Daoy (cell line): ENCODE measurements around the gene FBXW11. TPM values are rescaled to one million over a fixed set of nuclear protein-coding genes. Genes with fewer than 3 reads are reported as not detected.
"Not testable (repeated sequence)": the region's sequence is repeated elsewhere in the genome, so short reads cannot be mapped to it uniquely, and the experiment has no call there.

ENCODE experiments used
- DNase-seq: peaks from one replicate; pipeline ENCODE4 v3.0.0-alpha.2; 2015; ENCODE audit warnings: low read depth
- total RNA-seq: library from RNA; depleted of rRNA; stranded (reverse); fragments of >200 nt; shearing (Covaris generic); gene quantifications from 2 replicates; pipeline ENCODE4 v1.2.3, GENCODE V29; 2014

FBXW11 gene
- total RNA-seq, 1 experiment from 2014 or later: 75.2 TPM

DNA sequence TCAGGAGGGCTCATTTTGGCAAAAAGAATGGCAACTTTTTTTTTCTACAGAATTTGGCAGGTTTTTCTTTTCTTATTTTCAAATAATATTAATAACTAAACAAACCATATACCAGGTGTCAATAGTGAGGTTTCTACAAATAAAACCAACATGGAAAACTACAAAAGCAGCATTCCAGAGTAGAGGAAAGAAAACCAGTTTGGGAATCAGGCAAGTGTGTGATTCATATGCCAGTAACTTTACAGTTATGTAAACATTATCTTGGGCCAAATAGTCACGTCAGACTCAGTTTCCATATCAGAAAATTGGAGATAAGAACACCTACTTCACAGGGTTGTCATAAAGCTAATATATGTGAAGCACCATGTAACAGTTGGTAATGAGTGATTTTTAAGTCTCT is 51.7 kb downstream of the FBXW11 start:
- peak; percentile 17 for DNase-seq

DNA sequence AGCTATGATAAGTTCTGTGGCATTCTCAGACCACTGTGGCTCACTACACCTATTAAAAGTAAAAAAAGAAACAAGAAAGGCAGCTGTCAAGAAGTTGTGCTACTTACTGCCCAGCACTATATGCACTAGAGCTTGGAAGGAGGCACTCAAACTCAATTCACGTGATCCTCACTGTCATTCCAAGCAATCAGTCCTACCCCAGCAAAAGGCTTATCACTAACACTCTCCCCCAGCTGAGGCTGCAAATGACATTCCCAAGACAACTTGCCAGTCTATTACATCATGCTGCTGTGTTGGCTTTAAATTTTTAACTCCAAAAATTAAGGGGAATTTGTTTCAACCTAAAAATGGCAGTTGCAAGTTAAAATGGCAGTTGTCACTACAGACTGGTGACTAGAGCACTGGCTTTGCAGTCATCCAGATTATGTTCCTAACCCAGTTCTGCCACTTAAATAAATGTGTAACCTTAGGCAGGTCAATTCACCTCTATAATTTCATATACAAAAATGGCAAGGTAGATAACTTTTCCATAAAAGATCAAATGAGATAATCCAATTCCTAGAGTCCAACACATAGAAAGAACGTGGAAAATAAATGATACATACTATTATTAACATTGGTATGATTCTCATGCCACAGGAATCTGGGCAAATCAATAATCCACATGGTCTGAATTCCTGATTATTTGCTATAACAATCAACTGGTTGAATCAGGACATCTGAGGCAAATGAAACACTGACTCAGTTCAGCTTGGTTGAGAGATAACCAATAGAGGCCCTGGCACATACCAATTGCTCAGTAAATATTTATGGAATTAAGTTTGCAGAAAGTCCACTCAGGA is 52.4 kb downstream of the FBXW11 start:
- peak; percentile 27 for DNase-seq

DNA sequence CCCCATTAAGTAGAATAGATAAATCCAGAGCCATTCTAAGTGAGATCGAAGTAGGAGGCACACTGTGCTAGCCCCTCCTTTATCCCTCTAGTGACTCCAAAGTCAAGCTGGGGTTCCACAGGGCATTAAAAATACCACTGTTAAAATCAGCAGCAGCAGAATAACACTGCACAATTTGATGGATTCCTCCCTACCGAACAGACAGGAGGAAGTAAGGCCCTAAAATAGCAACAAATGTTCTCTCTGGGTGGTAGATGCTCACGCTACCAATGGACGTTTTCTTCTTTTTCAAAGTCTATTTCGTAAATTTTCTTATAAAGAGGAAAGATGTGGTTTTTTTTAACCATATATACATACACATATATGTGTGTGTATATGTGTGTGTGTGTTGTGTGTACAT is 54.4 kb downstream of the FBXW11 start:
- no peak for DNase-seq

GRCh38 chr5:171951218-171951617 is 55.2 kb downstream of the FBXW11 start:
- DNase-seq: no peak

GRCh38 chr5:171946000-171946781 is 60.2 kb downstream of the FBXW11 start:
- DNase-seq: no peak

DNA sequence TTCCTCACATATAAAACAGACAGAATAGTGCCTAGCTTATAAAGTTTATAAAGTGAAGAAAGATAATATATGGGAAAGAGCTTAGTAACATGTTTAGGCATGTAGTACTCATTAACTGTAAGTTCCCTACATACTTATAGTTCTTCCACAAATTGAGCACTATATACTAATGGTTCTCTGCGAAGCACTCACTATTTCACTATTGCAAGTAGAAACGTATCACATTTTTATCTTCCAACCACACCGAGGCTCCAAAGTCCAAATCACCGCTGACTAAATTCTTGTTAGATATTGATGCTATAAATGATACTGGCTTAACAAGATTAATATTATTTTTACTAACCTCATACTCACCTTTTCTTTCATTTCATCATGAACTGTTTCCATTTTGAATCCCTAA is 61.0 kb downstream of the FBXW11 start:
- DNase-seq: no peak

GRCh38 chr5:171945066-171945465 is 61.4 kb downstream of the FBXW11 start:
- no peak for DNase-seq

DNA sequence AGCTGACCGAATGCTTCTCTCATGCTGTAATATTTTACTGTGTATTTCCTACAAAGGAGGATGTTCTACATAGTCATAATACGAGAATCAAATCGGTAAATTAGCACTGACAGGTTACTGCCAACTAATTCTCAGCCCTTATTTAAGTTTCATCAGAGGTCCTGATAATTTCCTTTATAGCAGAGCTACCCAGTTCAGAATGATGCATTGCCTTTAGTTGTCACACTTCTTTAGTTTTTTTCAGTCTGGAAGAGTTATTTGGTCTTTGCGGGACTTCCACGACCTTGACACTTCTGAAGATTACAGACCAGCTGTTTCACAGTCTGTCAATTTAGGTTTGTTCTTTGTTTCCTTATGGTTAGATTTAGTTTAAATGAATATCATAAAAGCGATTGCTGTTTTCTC is 64.3 kb downstream of the FBXW11 start:
- not testable (repeated sequence) for DNase-seq

- not testable (repeated sequence) for DNase-seq
These were observed 64.8 kb downstream of the FBXW11 start for GRCh38 chr5:171941675-171942074.

- DNase-seq: not testable (repeated sequence)
These were observed 65.2 kb downstream of the FBXW11 start for GRCh38 chr5:171941275-171941674.

DNA sequence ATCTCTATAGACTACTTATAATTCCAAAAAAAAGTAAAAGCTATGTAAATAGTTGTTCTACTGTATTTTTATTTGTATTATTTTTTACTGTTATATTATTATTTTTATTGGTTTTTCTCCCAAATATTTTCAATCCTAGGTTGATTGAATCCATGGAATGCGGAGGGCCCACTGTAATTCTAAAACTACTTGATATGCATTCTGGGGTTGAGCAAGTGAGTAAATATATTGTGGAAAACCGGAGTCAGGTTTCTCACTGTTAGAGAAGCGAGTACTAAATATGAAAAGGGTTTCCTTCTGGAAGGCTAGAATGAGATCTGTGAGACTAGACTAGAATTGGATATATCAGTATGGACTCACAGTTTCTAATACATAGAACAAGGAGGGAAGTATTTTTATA is 66.5 kb downstream of the FBXW11 start:
- DNase-seq: no peak

DNA sequence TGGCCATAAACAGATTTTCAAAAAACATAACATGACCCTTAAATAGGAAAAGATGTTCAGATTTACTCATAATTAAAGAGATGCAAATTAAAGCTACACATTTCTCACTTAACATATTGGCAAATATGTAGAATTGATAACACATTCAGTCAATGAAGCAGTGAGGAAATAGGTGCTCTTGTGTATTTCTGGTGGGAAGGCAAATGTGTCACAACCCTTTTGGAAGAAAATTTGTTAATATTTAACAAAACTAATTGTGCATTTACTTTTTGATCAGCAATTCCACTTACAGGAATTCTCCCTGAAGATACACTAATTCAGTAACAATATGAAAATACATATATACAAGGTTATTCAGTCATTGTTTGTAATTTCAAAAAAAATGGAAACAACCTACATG is 68.1 kb downstream of the FBXW11 start:
- DNase-seq: no peak

DNA sequence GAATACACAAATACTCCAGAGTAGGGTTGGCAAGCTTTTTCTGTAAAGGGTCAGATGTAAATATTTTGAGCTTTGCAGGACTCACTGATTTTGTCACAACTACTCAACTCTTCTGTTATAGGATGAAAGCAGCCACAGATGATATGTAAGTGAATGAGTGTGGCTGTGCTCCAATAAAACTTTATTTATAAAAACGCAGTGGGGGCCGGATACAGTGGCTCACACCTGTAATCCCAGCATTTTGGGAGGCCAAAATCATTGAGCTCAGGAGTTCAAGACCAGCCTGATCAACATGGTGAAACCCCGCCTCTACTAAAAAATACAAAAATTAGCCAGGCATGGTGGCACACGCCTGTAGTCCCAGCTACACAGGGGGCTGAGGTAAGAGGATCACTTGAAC is 69.1 kb downstream of the FBXW11 start:
- DNase-seq: no peak

- DNase-seq: no peak
These were observed 71.9 kb downstream of the FBXW11 start for GRCh38 chr5:171934586-171934985.

DNA sequence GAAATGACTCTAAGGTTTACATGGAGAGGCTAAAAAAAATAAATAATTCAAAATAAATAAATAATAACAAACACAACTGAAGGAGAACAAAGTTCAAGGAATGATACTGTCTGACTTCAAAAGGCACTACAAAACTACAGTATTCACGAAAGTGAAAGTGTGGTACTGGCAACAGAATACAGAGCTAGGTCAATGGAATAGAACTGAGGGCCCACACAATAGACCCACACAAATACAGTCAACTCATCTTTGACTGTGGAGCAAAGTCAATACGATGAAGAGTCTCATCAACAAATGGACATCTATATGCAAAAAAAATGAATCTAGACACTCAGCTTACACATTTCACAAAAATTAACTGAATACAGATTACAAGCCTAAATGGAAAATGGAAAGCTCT is 75.3 kb downstream of the FBXW11 start:
- no peak for DNase-seq

DNA sequence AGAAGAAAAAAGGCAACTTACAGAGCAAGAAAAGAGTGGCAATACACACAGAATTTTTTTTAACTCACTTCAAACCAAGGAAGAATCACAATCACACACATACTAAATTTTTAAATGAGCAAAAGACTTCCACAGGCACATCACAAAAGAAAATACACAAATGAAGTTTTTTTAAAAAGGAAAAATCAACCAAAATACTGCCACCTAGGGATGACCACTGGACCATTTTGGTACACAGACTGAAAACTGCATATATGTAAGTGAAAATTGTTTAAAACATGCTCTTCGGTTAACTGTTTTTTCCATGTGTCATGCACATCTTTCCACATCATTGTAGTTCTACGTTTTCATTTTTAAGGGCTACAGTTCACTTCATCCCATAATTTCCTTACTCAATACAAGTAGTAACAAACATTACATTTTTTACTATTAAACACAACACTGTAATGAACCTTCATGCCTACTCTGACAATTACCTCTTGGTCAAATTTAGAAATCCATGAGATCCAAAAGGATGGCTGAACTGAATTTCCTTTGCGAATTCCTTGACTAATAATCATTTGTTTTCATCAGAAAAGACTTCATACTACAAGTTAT is 79.0 kb downstream of the FBXW11 start:
- DNase-seq: no peak

DNA sequence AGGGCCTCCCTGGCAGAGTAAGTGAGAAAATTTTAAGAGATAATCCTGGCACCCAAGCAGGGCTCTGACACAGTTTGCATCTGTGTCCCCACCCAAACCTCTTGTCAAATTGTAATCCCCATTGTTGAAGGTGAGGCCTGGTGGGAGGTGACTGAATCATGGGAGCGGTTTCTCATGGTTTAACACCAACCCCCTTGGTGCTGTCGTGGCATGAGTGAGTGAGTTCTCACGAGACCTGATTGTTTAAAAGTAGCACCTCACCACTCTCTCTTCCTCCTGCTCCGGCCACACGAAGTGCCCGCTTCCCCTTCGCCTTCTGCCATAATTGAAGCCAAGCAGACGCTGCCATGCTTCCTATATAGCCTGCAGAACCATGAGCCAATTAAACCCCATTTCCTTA is 80.1 kb downstream of the FBXW11 start:
- no peak for DNase-seq

DNA sequence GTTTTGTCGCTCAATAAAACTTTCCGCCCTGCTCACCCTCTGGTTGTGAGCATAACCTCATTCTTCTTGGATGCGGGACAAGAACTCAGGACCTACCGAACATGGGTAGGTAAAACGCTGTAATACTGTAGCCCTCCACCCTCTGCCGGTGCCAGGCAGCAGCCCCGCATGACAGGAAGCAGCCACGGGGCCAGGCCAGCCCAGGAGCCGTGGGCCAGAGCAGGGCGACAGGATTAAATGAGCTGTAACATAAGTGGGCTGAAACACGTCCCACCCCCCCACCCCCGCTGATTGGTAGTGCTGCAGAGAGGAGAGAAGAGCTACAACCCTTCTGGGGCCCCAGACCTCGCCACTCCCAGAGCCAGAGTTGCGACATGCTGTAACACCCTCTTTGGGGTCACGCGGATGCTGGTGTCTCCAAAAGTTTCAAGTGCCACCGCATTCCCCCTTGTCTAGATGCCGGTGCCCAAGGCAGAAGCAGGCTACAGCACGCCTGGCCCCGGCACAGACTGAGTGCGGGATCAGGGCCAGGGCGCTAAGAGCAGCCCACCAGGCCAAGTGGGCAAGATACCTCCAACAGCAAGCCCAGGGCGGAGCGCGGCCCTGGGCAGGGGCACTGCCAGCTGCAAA is 81.8 kb downstream of the FBXW11 start:
- DNase-seq: no peak

DNA sequence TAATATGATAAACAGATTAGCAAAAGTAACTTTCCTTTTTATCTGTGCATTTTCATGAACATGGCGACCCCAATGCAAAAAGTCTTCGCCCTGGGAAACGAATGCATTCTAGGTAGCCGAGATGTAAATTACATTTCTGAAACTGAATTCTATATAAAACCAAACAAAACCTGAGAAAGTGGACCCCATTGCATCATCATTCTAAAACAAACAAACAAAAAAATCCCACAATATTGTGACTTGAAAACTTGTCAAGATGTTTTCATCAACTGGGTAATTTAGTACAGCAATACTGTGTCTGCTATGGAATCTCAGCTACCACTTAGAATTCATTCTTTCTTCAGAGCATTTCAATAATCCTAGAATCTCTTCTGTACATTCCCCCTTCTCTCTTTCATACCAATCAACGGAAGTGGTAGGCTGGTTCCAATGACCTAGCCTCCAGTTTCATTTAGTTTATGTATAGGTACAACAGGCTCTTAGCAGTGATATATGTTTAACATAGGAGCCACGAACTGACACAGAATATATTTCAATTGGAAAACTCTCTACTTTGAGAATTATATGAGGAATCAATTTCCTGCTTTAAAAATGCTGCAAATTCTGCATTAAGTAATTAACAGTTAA is 85.6 kb downstream of the FBXW11 start:
- DNase-seq: no peak

DNA sequence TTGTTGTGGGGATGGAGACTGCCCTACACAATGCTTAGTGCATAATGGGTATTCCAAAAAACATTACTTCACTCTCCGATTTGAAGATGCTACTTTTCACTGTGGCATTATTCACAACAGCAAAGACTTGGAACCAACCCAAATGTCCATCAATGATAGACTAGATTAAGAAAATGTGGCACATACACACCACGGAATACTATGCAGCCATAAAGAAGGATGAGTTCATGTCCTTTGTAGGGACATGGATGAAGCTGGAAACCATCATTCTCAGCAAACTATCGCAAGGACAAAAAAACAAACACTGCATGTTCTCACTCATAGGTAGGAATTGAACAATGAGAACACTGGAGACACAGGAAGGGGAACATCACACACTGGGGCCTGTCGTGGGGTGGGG is 90.7 kb downstream of the FBXW11 start:
- not testable (repeated sequence) for DNase-seq

DNA sequence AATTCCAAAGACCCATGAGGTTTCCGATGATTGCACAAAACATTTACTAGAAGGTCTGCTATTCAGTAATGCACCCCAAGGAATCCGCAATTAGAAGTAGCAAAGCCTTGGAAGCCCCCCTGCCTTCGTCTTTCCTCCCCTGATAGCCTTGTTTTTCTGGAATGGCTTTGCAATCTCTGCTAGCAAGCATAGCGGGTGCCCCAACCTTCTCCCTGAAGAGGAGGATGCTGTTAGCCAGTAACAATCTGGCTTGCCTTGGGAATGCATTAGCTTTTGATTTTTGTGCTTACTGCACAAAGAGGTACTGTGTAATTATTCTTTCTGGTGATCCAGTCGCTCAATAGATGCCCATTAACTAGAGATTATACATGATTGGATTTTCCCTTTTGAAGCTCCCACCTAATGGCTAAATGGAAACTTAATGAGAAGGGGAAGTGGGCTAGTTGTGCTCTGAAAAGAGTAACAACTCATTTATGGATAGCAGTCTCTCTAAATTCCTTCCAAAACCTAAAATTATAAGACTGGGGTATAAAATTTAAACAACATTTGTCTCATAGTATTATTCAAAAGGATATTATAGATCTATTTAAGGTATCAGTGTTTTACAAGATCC is 91.6 kb downstream of the FBXW11 start:
- no peak for DNase-seq

GRCh38 chr5:171913987-171914273 is 92.5 kb downstream of the FBXW11 start:
- peak; percentile 12 for DNase-seq
